Stimulated activated CD8-positive, alpha-beta memory T cell treated with anti-CD3 and anti-CD28 coated beads, Interleukin-12 subunit alpha, Interleukin-12 subunit beta, amount 100 ng/mL, for 1 hour (primary cell): ENCODE results near the gene TRAK2.
"Not testable (repeated sequence)": the region's sequence is repeated elsewhere in the genome, so short reads cannot be mapped to it uniquely, and the experiment has no call there.

Experiments used
- DNase-seq: peaks from one replicate; pipeline ENCODE4 v3.0.0-alpha.2; 2020; ENCODE audit warnings: low read depth

TRAK2 gene

GRCh38 chr2:201414099-201415023 lies 36.9 kb downstream of the TRAK2 start:
- DNase-seq = no peak

DNA sequence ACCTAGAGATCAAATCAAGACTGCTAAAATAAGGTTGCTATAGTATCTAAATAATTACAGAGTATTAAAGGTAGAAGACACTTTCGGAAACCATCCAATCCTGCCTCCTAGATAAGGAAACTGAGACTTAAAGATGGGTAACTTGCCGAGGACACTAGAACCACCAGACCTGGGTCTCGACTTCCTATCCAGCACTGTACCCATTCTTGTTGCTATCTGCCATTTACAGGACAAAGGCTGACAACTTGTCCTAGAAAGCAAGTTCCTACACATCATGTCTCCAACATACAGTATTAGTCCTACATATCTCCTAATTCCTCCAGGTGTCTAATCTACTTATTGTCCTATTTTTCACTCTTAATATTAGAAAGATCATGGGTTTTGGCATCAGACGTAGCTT lies 37.7 kb downstream of the TRAK2 start:
- no peak for DNase-seq

DNA sequence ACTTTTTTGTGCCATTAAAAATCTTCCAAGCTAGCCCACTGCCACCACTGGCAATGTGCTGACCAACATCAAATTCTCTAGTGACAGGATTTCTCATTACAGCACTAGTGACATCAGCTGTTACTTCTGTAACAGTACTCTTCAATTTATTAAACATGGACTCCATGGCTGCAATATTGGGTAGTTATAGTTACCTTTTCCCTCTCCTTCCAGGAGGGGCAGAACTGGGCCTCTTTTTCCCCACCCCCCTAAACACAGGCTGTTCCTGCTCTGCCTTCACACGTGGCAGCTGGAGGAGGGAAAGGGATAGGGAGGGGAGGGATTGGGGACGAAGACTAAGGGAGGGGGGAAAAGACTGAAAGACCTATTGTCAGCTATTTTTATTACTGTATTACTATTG lies 38.1 kb downstream of the TRAK2 start:
- DNase-seq = no peak

DNA sequence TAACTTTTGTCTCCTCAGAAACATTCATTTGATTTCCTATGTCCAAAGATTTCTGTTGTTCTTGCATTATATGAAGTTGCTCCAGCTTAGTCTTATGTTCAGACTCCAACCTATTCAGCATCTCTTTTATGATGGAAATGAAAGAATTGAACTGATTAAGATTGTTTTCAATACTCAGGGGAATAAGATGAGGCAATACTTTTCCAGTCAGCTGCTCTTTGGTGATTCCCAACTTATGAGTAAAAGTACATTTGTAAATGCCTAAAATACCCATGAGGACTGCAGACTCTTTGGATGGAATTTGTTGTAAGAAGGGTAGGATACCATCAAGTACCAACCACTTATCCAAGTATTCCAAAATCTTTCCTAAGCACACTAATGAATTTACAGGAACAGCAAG lies 39.8 kb downstream of the TRAK2 start:
- no peak for DNase-seq

GRCh38 chr2:201408931-201409330 lies 42.3 kb downstream of the TRAK2 start:
- DNase-seq = no peak

DNA sequence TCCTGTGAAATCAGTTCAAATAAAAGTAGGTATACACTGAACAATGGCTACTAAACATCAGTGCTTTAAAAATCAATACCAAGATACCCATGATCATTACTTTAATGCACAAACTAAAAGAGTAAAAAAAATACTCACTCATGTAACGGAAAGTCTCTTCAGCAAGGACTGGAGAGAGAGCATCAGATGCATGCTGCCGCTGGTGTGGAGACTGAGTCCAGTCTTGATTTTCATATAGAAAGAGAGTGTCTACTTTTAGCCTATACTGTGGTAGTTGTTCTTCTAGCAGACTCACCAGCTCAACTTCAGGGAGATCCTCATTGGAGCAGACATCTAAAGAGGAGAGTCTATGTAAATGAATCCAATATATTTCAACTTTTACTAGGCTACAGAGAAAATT lies 44.0 kb downstream of the TRAK2 start:
- no peak for DNase-seq

- DNase-seq = no peak
Observed at GRCh38 chr2:201406077-201406662, 45.1 kb downstream of the TRAK2 start.

GRCh38 chr2:201404699-201405280 lies 46.5 kb downstream of the TRAK2 start:
- no peak for DNase-seq

DNA sequence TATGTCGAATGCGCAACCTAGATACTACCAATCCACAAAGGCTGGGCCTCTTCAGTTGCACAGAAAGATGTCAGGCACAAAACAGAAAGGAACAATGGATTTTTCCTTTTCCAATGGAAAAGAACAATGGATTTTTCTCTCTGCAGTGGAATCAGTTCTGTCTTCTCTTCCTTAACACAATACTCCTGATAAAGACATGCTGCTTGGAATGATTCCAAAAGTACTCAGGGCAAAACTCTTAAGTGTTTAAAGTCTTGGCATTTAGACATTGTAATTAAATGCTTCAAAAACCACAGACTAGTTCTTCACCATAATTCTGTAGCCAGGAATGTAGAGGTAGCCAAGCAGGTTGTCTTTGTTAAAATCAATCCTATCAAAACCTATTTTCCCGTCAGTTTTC lies 47.4 kb downstream of the TRAK2 start:
- no peak for DNase-seq

DNA sequence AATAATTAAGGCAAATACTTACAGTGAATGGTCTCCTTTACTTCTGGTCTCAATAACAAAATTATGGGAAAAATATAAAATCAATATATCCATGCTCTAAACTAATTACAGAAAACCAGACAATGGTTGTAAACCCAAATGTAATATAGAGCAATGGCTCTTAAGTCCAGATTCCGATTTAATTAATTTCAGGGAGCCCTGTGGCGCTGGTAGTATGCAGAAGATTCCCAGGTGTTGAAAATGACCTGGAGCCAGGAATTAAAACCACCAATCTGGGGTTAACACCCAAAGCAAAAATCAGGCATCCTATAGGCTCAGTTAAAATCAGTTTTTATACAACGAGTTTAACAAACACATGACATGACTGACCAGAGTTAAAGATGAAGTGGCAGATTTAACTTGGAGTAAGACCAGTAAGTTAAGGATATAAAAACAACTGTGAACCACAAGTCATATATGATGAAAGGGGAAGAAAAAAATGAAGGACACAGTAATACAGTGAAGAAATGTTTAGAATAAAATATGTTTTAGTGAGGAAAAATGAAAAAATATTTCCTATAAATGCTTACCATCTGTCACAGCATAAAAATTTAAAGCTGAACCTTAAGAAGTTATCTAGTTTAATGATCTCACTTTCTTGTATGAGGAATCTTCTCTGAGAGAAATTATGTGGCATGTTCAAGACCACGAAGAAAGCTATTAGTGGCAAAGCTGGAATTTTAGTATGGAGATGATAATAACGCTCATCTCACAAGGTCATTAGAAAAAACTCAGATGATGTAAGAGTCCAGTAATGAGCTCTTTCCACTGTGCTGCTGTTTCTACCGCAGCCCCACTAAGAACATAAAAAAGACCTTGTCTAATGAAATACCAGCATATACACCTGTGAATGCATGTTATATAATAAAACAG lies 48.4 kb downstream of the TRAK2 start:
- DNase-seq = no peak

DNA sequence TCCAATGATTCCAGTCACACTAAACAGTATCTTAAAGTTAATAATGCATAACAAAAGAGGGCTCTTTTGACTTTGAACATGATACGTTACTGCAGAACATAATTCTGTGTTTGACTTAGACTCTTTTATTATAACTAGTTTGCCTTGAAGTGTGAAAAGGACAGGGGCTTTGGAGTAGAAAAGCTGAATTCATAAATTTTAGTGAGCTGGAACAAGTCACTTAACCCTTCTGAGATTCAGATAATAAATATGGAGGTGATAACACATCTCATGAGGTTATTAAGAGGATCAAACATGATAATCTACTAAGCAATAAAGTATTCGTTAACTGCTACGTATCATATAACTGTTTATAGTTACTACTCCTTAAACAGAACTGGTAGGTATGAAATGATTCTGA lies 49.4 kb downstream of the TRAK2 start:
- no peak for DNase-seq

DNA sequence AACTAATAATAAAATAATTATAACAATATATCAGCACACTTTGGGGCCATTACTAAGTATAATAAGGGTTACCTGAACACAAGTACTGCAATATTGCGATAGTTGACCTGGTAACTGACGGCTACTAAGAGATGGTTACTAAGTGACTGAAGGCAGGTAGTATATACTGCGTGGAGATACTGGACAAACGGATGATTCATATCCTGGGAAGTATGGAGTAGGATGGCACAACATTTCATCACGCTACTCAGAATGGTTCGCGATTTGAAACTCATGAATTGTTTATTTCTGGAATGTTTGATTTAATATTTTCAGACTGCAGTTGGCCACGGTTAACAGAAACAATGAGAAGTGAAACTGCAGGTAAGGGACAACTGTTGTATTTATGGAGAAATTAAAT lies 54.7 kb downstream of the TRAK2 start:
- no peak for DNase-seq

DNA sequence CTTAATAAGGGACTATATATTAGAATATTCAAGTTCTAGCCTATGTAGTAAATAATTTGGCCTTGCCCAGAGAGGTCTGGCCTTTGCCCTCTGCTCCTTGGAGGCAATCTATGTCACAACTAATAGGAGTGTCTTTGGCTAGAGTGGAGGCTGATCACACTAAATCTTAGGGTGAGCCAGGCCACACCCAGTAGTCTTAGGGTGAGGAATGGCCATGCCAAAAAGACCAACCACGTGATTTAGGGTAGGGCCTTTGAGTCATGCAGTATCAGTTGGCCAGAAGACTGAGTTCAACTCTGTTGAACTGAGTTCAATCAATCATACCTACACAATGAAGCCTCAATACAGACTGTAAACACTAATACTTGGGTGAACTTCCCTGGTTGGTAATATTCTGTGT lies 68.1 kb downstream of the TRAK2 start:
- DNase-seq = no peak

- DNase-seq = no peak
Observed at GRCh38 chr2:201378496-201379397, 72.5 kb downstream of the TRAK2 start.

GRCh38 chr2:201377218-201377617 lies 74.0 kb downstream of the TRAK2 start:
- no peak for DNase-seq

DNA sequence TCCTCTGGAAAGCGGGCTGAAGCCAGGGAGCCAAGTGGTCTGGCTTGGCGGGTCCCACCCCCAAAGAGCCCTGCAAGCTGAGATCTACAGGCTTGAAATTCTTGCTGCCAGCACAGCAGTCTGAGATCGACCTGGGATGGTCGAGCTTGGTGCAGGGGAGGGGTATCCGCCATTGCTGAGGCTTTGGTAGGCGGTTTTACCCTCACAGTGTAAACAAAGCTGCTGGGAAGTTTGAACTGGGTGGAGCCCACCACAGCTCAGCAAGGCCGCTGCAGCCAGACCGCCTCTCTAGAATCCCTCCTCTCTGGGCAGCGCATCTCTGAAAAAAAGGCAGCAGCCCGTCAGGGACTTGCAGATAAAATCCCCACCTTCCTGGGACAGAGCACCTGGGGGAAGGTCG lies 81.5 kb downstream of the TRAK2 start:
- no peak for DNase-seq

DNA sequence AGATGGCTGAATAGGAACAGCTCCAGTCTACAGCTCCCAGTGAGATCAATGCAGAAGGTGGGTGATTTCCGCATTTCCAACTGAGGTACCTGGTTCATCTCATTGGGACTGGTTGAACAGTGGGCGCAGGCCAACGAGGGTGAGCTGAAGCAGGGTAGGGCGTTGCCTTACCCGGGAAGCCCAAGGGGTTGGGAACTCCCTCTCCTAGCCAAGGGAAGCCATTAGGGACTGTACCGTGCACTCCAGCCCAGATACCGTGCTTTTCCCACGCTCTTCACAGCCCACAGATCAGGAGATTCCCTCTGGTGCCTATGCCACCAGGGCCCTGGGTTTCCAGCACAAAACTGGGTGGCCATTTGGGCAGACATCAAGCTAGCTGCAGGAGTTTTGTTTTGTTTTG lies 81.9 kb downstream of the TRAK2 start:
- not testable (repeated sequence) for DNase-seq

DNA sequence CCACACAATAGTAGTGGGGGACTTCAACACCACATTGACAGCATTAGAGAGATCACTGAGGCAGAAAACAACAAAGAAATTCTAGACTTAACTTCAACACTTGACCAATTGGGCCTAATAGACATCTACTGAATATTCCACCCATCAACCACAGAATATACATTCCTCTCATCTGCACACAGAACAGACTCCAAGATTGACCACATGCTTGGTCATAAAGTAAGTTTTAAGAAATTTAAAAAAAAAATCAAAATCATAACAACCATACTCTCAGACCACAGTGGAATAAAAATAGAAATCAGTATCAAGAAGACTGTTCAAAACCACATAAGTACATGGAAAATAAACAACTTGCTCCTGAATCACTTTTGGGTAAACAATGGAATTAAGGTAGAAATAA lies 85.1 kb downstream of the TRAK2 start:
- DNase-seq = no peak

DNA sequence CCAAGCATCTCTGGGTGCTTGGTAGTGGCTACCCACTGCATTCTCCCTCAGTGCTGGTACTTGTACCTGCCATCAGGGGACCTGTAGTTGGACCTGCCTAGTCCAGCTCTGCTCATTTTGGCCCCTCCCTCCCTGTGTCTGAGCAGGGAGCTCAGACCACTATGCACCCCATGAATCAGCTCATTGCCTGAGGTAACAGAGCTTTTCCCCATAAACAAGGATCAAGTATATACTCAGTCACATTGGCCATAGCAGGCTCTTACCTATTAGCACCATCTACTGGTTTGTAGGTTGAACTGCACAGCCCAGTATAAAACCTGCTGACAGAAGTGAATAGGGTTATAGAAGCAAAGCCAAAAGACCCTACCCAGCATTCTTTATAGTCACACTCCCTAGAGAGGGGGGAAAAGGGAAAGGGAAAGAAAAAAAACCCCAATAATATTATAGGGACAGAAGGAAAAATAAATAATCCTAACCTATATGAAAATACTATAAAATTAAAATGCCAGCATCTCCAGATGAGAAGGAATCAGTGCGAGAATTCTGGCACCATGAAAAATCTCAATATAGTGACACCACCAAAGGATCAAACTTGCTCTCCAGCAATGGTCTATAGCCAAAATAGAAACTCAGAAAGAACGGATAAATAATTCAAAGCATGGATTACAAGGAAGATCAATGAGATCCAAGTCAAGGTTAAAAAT lies 87.2 kb downstream of the TRAK2 start:
- DNase-seq = no peak

GRCh38 chr2:201362396-201362795 lies 88.9 kb downstream of the TRAK2 start:
- no peak for DNase-seq
